ENCODE results near the gene TBC1D14. TPM values are rescaled to one million over a fixed set of nuclear protein-coding genes. Genes with fewer than 3 reads are reported as not detected.

TBC1D14 gene
- total RNA-seq, 1 donor from 2014 or later, result 43.3 TPM

DNA sequence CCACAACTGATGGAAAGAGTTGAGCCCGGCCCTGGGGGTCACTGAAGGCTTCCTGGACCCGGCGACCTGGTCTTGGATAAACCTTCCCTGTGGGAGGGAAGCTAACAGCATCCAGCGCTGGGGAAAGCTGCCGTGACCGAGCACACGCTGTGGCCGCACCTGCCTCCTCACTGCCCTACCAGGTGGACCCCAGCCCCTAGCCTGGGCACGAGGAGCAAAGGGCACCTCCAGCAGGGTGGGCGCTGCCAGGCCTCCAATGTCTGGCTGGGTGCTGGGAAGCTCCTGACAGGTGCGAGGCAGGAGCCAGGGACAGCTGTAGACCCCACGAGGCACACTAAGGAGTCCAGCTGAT, 141.5 kb downstream of the TBC1D14 start:
- TF ChIP-seq, protein P1, sequence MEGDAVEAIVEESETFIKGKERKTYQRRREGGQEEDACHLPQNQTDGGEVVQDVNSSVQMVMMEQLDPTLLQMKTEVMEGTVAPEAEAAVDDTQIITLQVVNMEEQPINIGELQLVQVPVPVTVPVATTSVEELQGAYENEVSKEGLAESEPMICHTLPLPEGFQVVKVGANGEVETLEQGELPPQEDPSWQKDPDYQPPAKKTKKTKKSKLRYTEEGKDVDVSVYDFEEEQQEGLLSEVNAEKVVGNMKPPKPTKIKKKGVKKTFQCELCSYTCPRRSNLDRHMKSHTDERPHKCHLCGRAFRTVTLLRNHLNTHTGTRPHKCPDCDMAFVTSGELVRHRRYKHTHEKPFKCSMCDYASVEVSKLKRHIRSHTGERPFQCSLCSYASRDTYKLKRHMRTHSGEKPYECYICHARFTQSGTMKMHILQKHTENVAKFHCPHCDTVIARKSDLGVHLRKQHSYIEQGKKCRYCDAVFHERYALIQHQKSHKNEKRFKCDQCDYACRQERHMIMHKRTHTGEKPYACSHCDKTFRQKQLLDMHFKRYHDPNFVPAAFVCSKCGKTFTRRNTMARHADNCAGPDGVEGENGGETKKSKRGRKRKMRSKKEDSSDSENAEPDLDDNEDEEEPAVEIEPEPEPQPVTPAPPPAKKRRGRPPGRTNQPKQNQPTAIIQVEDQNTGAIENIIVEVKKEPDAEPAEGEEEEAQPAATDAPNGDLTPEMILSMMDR (conservative IDR thresholded peaks at IDR 0.05; ENCODE audit: low read depth, low read length), result no peak
- H3K4me3 ChIP-seq (ENCODE audit: low read depth, low read length), result no peak overlapping the region
- DNase-seq (ENCODE audit: low read depth), result no peak

DNA sequence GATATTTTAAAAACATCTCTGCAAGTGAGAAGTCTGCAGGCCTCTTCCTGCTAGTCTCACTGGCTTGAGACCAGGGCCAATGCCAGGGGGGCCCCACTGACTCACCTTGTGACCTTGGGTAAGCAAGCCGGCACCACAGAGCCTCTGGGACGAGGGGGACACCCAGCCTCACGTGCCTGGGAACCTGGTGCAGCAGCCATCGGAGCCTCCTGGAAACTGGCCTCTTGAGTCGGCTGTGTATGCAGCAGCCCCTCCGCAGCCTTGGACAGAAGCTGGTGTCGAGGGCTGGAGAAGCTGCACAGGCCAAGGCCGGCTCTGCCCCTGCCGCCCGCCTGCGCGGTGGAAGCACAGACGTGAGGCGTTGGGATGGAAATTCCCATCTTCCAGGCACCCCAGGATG, 142.3 kb downstream of the TBC1D14 start:
- DNase-seq (ENCODE audit: low read depth), result no peak
- H3K4me3 ChIP-seq (ENCODE audit: low read depth, low read length), result no peak overlapping the region
- TF ChIP-seq, protein P1 (conservative IDR thresholded peaks at IDR 0.05; ENCODE audit: low read depth, low read length), result no peak

DNA sequence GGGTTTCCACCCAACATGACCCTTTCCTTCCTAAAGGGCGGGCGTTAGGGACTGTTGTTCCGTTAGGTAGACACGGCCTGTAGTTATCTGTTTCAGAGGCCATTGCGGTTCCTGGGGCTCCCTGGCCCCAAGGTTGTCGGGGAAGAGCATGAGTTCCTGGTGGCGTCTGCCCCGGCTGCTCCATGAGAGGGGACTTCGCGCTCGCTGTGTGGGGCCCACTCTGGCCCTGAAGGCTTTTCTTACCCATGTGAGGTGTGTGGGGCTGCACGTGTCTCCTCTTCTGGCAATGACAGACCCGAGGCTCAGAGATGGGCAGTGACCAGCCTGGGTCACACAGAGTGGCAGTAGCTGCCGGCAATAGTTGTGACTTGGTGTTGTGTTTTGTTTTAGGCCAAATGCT, 142.7 kb downstream of the TBC1D14 start:
- DNase-seq (ENCODE audit: low read depth), result no peak
- no peak overlapping the region for H3K4me3 ChIP-seq (ENCODE audit: low read depth, low read length)
- TF ChIP-seq, protein P1 (conservative IDR thresholded peaks at IDR 0.05; ENCODE audit: low read depth, low read length), result no peak

DNA sequence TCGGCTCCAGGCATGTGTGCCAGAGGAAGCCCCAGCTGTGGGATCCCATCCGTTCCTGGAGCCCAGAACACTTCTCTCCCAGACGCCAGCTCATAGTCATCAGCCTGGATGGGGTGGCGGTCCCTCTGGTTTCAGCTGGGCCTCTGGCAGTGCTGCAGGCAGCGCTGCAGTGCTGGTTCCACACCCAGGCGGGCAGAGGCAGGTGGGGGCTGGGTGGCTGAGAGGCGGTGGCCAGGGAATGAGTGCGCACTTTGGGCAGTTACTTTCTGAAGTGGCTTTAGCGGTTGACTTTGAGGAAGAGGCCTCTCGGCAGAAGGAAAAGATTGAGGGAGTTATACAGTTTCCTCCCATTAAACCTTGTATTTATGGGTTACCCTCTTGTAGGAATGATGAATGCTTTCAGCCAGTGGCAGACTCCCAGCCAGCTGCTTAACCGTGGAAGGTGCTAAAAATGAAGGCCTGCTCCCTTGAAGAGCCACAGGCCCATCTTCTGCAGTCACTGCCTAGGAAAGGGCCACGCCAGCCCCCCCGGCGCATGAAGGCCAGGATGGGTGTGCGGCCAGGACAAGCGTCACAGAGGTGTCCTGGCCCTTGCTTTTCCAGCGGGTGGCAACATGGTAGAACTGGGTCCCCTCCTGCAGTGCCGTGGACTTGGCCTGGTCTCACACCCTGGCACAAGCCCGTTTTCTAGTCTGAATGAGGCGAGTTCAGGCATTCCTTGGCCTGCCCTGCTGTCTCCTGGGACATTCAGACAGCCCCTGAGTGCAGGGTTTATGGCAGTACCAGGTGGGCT, 143.5 kb downstream of the TBC1D14 start:
- DNase-seq (ENCODE audit: low read depth), result no peak
- TF ChIP-seq, protein P1 (conservative IDR thresholded peaks at IDR 0.05; ENCODE audit: low read depth, low read length), result no peak
- H3K4me3 ChIP-seq (ENCODE audit: low read depth, low read length), result no peak overlapping the region

DNA sequence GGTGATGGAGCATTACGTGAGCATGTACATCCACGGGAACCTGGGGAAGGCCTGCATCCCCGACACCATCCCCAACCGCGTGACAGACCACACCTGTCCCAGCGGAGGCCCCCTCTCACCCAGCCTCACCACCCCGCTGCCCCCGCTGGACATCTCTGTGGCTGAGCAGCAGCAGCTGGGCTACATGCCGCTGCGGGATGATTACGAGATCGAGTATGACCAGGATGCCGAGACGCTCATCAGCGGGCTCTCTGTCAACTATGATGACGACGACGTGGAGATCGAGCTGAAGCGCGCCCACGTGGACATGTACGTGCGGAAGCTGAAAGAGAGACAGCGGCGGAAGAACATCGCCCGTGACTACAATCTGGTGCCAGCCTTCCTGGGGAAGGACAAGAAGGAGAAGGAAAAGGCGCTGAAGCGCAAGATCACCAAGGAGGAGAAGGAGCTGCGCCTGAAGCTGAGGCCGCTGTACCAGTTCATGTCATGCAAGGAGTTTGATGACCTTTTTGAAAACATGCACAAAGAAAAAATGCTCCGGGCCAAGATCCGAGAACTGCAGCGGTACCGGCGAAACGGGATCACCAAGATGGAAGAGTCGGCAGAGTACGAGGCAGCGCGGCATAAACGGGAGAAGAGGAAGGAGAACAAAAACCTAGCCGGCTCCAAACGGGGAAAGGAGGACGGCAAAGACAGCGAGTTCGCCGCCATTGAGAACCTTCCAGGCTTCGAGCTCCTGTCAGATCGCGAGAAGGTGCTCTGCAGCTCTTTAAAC, 144.7 kb downstream of the TBC1D14 start:
- DNase-seq (ENCODE audit: low read depth), result no peak
- no peak overlapping the region for H3K4me3 ChIP-seq (ENCODE audit: low read depth, low read length)
- TF ChIP-seq, protein P1 (conservative IDR thresholded peaks at IDR 0.05; ENCODE audit: low read depth, low read length), result no peak

DNA sequence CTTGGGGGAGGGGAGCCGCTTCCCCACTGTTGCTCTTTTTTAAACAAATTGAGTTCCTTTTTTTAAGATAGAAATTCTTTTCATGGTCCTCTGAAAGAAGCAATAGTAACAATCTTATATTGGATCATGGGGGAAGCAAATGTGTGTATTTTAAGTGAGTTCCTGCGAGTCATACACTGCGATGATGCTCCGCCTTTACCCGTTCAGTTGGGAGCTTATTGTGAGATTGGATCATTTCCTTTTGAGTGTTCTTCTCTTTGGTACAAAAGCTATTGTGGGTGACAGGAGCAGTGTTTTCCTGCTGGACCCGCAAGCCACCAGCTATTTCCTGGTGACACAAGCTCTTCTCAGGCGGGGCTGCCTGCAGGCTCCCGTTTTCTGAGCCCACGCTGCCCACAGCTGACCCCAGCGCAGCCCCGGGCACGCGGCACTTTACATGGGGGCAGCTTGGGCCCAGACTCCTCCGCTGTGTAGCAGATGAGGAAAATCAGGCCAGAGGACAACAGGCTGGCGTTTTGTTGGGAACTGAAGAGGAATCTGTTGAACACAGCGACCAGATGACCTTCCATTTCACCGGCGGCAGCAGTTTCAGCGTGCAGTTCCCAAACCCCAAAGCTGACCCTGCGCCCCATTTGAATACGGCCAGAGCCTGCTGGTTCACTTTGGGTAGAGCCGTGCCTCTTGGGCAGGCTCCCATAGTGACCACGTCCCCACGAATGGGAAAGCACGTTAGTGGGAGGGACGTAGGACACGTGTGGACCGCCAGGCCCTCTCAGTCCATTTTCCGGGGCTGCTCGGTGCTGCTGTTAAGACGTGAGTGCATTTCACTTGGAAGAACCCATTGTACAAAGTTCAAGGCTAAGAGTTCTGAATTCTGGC, 145.7 kb downstream of the TBC1D14 start:
- H3K4me3 ChIP-seq (ENCODE audit: low read depth, low read length), result no peak overlapping the region
- DNase-seq (ENCODE audit: low read depth), result no peak
- TF ChIP-seq, protein P1 (conservative IDR thresholded peaks at IDR 0.05; ENCODE audit: low read depth, low read length), result no peak

Data from epithelial cell of proximal tubule (primary cell).